SJSA1 (cell line): ENCODE results near the gene MOB1A. TPM values are rescaled to one million over a fixed set of nuclear protein-coding genes. Genes with fewer than 3 reads are reported as not detected.

Experiments
- DNase-seq, 2 experiments: peaks; one replicate each; pipeline ENCODE4 v3.0.0-alpha.2; 2015 to 2020; ENCODE audit warnings: low spot score in 2 of 2, low read depth in 1 of 2
- H3K27ac ChIP-seq: fragments of 250-450 bp; sonication (Bioruptor Pico); 2 replicates; pipeline ENCODE4 v1.5.1; 2020; ENCODE audit warnings: mild to moderate bottlenecking, moderate library complexity
- H3K27me3 ChIP-seq: fragments of 250-450 bp; sonication (Bioruptor Pico); replicated peaks from 2 replicates; pipeline ENCODE4 v1.5.1; 2020; ENCODE audit warnings: mild to moderate bottlenecking, moderate library complexity
- H3K36me3 ChIP-seq: fragments of 250-450 bp; sonication (Bioruptor Pico); 2 replicates; pipeline ENCODE4 v1.5.1; 2020; ENCODE audit warnings: mild to moderate bottlenecking
- H3K4me1 ChIP-seq: fragments of 250-450 bp; sonication (Bioruptor Pico); replicated peaks from 2 replicates; pipeline ENCODE4 v1.6.1; 2021; ENCODE audit warnings: mild to moderate bottlenecking
- H3K4me3 ChIP-seq: fragments of 250-450 bp; sonication (Bioruptor Pico); 2 replicates; pipeline ENCODE4 v1.5.1; 2020; ENCODE audit warnings: mild to moderate bottlenecking
- H3K9me3 ChIP-seq: fragments of 250-450 bp; sonication (Bioruptor Pico); replicated peaks from 2 replicates; pipeline ENCODE4 v1.5.1; 2020; ENCODE audit warnings: mild to moderate bottlenecking
- total RNA-seq: library from RNA; depleted of rRNA; stranded (reverse); fragments of >200 nt; shearing (Covaris generic); gene quantifications from 2 replicates; pipeline ENCODE4 v1.2.3, GENCODE V29; 2014

MOB1A gene
- total RNA-seq, 1 experiment from 2014 or later, result 219 TPM

GRCh38 chr2:74206180-74206688 lies 27.6 kb upstream of the MOB1A start:
- Histone ChIP-seq H3K27me3 (no peaks in the 10 kb centered on the region), H3K4me1 (no peaks in the 10 kb centered on the region), H3K36me3 (peaks cover 64% of the 10 kb centered on the region), H3K27ac (no peak overlapping the region), H3K9me3 (no peaks in the 10 kb centered on the region), H3K4me3 (no peak overlapping the region)
- no peak for DNase-seq

- H3K4me1 ChIP-seq, result no peaks in the 10 kb centered on the region
- H3K9me3 ChIP-seq, result no peaks in the 10 kb centered on the region
- no peaks in the 10 kb centered on the region for H3K27me3 ChIP-seq
- DNase-seq, result no peak
- peaks cover 57% of the 10 kb centered on the region for H3K36me3 ChIP-seq
- no peak overlapping the region for H3K27ac ChIP-seq
- no peak overlapping the region for H3K4me3 ChIP-seq
Measured at GRCh38 chr2:74205596-74205995, 26.9 kb upstream of the MOB1A start.

- Histone ChIP-seq H3K9me3 (no peaks in the 10 kb centered on the region), H3K4me1 (peaks cover under 1% of the 10 kb centered on the region), H3K27me3 (no peaks in the 10 kb centered on the region), H3K4me3 (no peak overlapping the region), H3K36me3 (peaks cover 52% of the 10 kb centered on the region), H3K27ac (no peak overlapping the region)
- DNase-seq, result no peak
Measured at GRCh38 chr2:74205113-74205512, 26.4 kb upstream of the MOB1A start.

- Histone ChIP-seq H3K27ac (no peak overlapping the region), H3K4me1 (peaks cover 6% of the 10 kb centered on the region), H3K36me3 (peaks cover 46% of the 10 kb centered on the region), H3K9me3 (no peaks in the 10 kb centered on the region), H3K4me3 (no peak overlapping the region), H3K27me3 (no peaks in the 10 kb centered on the region)
- no peak for DNase-seq
Measured at GRCh38 chr2:74204436-74204835, 25.8 kb upstream of the MOB1A start.

GRCh38 chr2:74201596-74201995 lies 22.9 kb upstream of the MOB1A start:
- no peak for DNase-seq
- no peak overlapping the region for H3K4me3 ChIP-seq
- no peak overlapping the region for H3K27ac ChIP-seq
- no peaks in the 10 kb centered on the region for H3K27me3 ChIP-seq
- H3K4me1 ChIP-seq, result peaks cover 14% of the 10 kb centered on the region
- H3K9me3 ChIP-seq, result no peaks in the 10 kb centered on the region
- peaks cover 24% of the 10 kb centered on the region for H3K36me3 ChIP-seq

- peaks cover 14% of the 10 kb centered on the region for H3K4me1 ChIP-seq
- H3K36me3 ChIP-seq, result peaks cover 20% of the 10 kb centered on the region
- H3K27ac ChIP-seq, result no peak overlapping the region
- H3K27me3 ChIP-seq, result no peaks in the 10 kb centered on the region
- H3K4me3 ChIP-seq, result no peak overlapping the region
- H3K9me3 ChIP-seq, result no peaks in the 10 kb centered on the region
- no peak for DNase-seq
Measured at GRCh38 chr2:74201196-74201595, 22.5 kb upstream of the MOB1A start.

GRCh38 chr2:74199871-74200305 lies 21.2 kb upstream of the MOB1A start:
- no peak overlapping the region for H3K27ac ChIP-seq
- H3K4me3 ChIP-seq, result peak overlapping the region; percentile 65
- no peaks in the 10 kb centered on the region for H3K27me3 ChIP-seq
- peaks cover 14% of the 10 kb centered on the region for H3K4me1 ChIP-seq
- peaks cover 14% of the 10 kb centered on the region for H3K36me3 ChIP-seq
- no peak for DNase-seq
- H3K9me3 ChIP-seq, result no peaks in the 10 kb centered on the region

- peaks cover 8% of the 10 kb centered on the region for H3K36me3 ChIP-seq
- no peaks in the 10 kb centered on the region for H3K9me3 ChIP-seq
- no peaks in the 10 kb centered on the region for H3K27me3 ChIP-seq
- peaks cover 14% of the 10 kb centered on the region for H3K4me1 ChIP-seq
- 0 out of 2 replicates have a peak overlapping the region, but pooled peaks have one; percentile 77 for H3K27ac ChIP-seq
- no peak for DNase-seq
- H3K4me3 ChIP-seq, result peak overlapping the region; percentile 65
Measured at GRCh38 chr2:74199275-74199701, 20.6 kb upstream of the MOB1A start.

- Histone ChIP-seq H3K9me3 (no peaks in the 10 kb centered on the region), H3K4me3 (peak within 1 kb of the TSS; percentile 65), H3K4me1 (peaks cover 14% of the 10 kb centered on the region), H3K27me3 (no peaks in the 10 kb centered on the region), H3K27ac (peak within 1 kb of the TSS; percentile 77), H3K36me3 (peaks cover 4% of the 10 kb centered on the region)
- peak; percentile 93 to 94 for DNase-seq
Measured at GRCh38 chr2:74198461-74199274, 20.0 kb upstream of the MOB1A start, which contains the start of gene MTHFD2. Gene MTHFD2 (plus strand): TSS chr2:74198615. CDS start chr2:74198642, 27 bp downstream.

- Histone ChIP-seq H3K9me3 (no peaks in the 10 kb centered on the region), H3K4me1 (peaks cover 14% of the 10 kb centered on the region), H3K27me3 (no peaks in the 10 kb centered on the region), H3K36me3 (peaks cover 4% of the 10 kb centered on the region), H3K4me3 (peak overlapping the region; percentile 65), H3K27ac (no peak overlapping the region)
- DNase-seq, result no peak
Measured at GRCh38 chr2:74198023-74198460, 19.4 kb upstream of the MOB1A start.

GRCh38 chr2:74197049-74197448 lies 18.4 kb upstream of the MOB1A start:
- Histone ChIP-seq H3K27ac (no peak overlapping the region), H3K36me3 (peaks cover 4% of the 10 kb centered on the region), H3K27me3 (no peaks in the 10 kb centered on the region), H3K4me1 (peaks cover 20% of the 10 kb centered on the region), H3K9me3 (no peaks in the 10 kb centered on the region), H3K4me3 (no peak overlapping the region)
- DNase-seq, result no peak

- Histone ChIP-seq H3K36me3 (peaks cover 4% of the 10 kb centered on the region), H3K9me3 (no peaks in the 10 kb centered on the region), H3K27ac (no peak overlapping the region), H3K4me3 (no peak overlapping the region), H3K4me1 (peaks cover 16% of the 10 kb centered on the region), H3K27me3 (no peaks in the 10 kb centered on the region)
- DNase-seq, result no peak
Measured at GRCh38 chr2:74194799-74195198, 16.1 kb upstream of the MOB1A start.

- Histone ChIP-seq H3K4me1 (peaks cover 5% of the 10 kb centered on the region), H3K9me3 (no peaks in the 10 kb centered on the region), H3K27ac (no peak overlapping the region), H3K36me3 (no peaks in the 10 kb centered on the region), H3K4me3 (no peak overlapping the region), H3K27me3 (no peaks in the 10 kb centered on the region)
- DNase-seq, result no peak
Measured at GRCh38 chr2:74191596-74192380, 13.1 kb upstream of the MOB1A start.

GRCh38 chr2:74188696-74189095 lies 10.0 kb upstream of the MOB1A start:
- no peak for DNase-seq
- Histone ChIP-seq H3K9me3 (no peaks in the 10 kb centered on the region), H3K27me3 (no peaks in the 10 kb centered on the region), H3K4me1 (peaks cover 5% of the 10 kb centered on the region), H3K36me3 (no peaks in the 10 kb centered on the region), H3K27ac (no peak overlapping the region), H3K4me3 (no peak overlapping the region)
